Left renal pelvis (tissue), 4 donors: ENCODE measurements around the gene DYNC1I1. TPM values are rescaled to one million over a fixed set of nuclear protein-coding genes. Genes with fewer than 3 reads are reported as not detected.

Experiments used
- DNase-seq, 4 donors: peaks; one replicate each; pipeline ENCODE4 v3.0.0-alpha.2; 2013; ENCODE audit warnings: low read depth in 4 of 4, low spot score in 3 of 4
- polyA plus RNA-seq, 4 donors: library from polyadenylated mRNA; unstranded; fragments of 120-200 nt; gene quantifications; one replicate each; pipeline ENCODE4 v1.2.1, GENCODE V29; 2013; ENCODE audit not compliant: insufficient read length in 4 of 4

The DYNC1I1 gene
- polyA plus RNA-seq, 4 donors, result 0.53 to 2.8 (median 0.57) TPM

GRCh38 chr7:95845007-95845406 lies 72.7 kb downstream of the DYNC1I1 start:
- no peak for DNase-seq

- no peak for DNase-seq
These were observed 74.7 kb downstream of the DYNC1I1 start for GRCh38 chr7:95847061-95847460.

- no peak for DNase-seq
These were observed 87.1 kb downstream of the DYNC1I1 start for GRCh38 chr7:95859429-95859828.

- DNase-seq, result no peak
These were observed 88.7 kb downstream of the DYNC1I1 start for GRCh38 chr7:95861041-95861440.

- DNase-seq, result no peak
These were observed 91.3 kb downstream of the DYNC1I1 start for GRCh38 chr7:95863623-95864022.

GRCh38 chr7:95865716-95866371 lies 93.5 kb downstream of the DYNC1I1 start:
- no peak for DNase-seq

GRCh38 chr7:95867309-95867708 lies 95.0 kb downstream of the DYNC1I1 start:
- DNase-seq, result no peak

- DNase-seq, result peak; percentile 20 to 41 (median 36)
These were observed 98.9 kb downstream of the DYNC1I1 start for GRCh38 chr7:95871075-95871848.

- DNase-seq, result no peak
These were observed 99.5 kb downstream of the DYNC1I1 start for GRCh38 chr7:95871896-95872295.

GRCh38 chr7:95874129-95874528 lies 101.8 kb downstream of the DYNC1I1 start:
- no peak for DNase-seq

- DNase-seq, result no peak
These were observed 102.3 kb downstream of the DYNC1I1 start for GRCh38 chr7:95874541-95875265.

- DNase-seq, result no peak
These were observed 103.2 kb downstream of the DYNC1I1 start for GRCh38 chr7:95875519-95875918.

GRCh38 chr7:95878677-95879076 lies 106.3 kb downstream of the DYNC1I1 start:
- no peak for DNase-seq

- DNase-seq, result no peak
These were observed 109.2 kb downstream of the DYNC1I1 start for GRCh38 chr7:95881597-95881996.

- DNase-seq, result no peak
These were observed 110.9 kb downstream of the DYNC1I1 start for GRCh38 chr7:95883217-95883616.

GRCh38 chr7:95886501-95887090 lies 114.2 kb downstream of the DYNC1I1 start:
- DNase-seq, result no peak

GRCh38 chr7:95893484-95893883 lies 121.1 kb downstream of the DYNC1I1 start:
- no peak for DNase-seq

- DNase-seq, result no peak
These were observed 125.3 kb downstream of the DYNC1I1 start for GRCh38 chr7:95897557-95898251.

- DNase-seq, result no peak
These were observed 127.7 kb downstream of the DYNC1I1 start for GRCh38 chr7:95899919-95900513.

- no peak for DNase-seq
These were observed 128.7 kb downstream of the DYNC1I1 start for GRCh38 chr7:95901006-95901405.
